ENCODE measurements around the gene CHTOP. TPM values are rescaled to one million over a fixed set of nuclear protein-coding genes. Genes with fewer than 3 reads are reported as not detected.

The CHTOP gene
- total and polyA plus RNA-seq, 2 of the 13 experiments (the other 11 are each of a cell fraction or from before 2014, with no cell fraction given), result 38.0 to 51.9 TPM

DNA sequence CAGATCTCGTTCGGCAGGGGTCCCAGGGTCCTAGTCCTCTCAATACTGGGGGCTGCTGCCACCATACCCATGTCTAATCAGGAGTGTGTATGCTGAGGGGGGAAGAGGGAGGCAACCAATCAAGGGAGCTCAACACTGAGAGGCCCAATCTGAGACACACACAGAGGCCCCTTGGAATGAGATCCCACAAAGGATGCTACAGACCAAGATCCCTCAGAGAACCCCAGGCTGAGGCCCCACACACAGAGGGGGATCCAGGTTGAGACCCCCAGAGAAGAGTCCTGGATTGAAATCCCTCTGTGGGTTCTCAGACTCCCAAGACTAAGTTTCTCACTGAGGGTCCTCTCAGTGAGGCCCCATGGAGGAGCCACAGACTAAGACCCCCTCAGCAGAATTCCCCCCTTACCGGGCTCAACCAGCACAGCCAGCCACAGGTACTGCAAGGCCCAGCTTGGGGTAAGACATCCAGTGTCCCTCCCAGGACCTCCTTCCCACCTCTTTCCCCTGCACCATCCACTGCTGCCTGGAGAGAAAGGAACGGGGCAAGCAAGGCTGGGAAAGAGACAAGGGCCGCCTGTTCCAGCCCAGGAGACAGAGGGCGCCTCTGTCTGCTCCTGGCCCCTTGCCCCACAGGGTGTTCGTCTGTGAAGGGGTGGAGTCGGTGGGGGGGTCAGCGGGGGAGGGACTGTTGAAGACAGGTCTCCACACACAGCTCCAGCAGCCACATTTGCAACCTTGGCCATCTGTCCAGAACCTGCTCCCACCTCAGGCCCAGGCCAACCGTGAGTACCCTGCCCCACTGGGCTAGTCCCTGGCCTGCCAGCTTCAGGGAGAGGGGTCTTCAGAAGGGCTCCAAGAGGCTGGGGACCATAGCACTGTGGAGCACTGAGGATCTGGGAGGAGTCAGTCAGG lies 5.9 kb upstream of the CHTOP start, which contains the start of gene S100A1 (continued):
- no peak for TF ChIP-seq ZNF333 (CRISPR knock-in tag; IDR thresholded peaks at IDR 0.05; ENCODE audit: borderline replicate concordance)
- TF ChIP-seq ZNF556 (CRISPR knock-in tag; IDR thresholded peaks at IDR 0.05; ENCODE audit: borderline replicate concordance), result no peak
- TF ChIP-seq CBX2 (IDR thresholded peaks at IDR 0.05; ENCODE audit: low read depth, low read length), result no peak
- TF ChIP-seq CBX2 (CRISPR knock-in tag; IDR thresholded peaks at IDR 0.05; ENCODE audit: low read depth), result no peak
- TF ChIP-seq KLF11 (CRISPR knock-in tag; IDR thresholded peaks at IDR 0.05), result no peak
- no peak for TF ChIP-seq SOX5 (CRISPR knock-in tag; IDR thresholded peaks at IDR 0.05; ENCODE audit: borderline replicate concordance)
- TF ChIP-seq ZNF335 (CRISPR knock-in tag; IDR thresholded peaks at IDR 0.05), result no peak
- peak; percentile 29; the same call in 1 of the 2 replicates for TF ChIP-seq KAT8 (CRISPR knock-in tag; IDR thresholded peaks at IDR 0.05)
- TF ChIP-seq ZNF3 (CRISPR knock-in tag; IDR thresholded peaks at IDR 0.05), result no peak
- 0 out of 2 replicates have a peak, but pooled peaks have one; percentile 39 for TF ChIP-seq SP2 (CRISPR knock-in tag; IDR thresholded peaks at IDR 0.05)
- no peak for TF ChIP-seq FOXP1 (IDR thresholded peaks at IDR 0.05)
- TF ChIP-seq FOXP1 (CRISPR knock-in tag; IDR thresholded peaks at IDR 0.05), result no peak
- peak; percentile 57 for TF ChIP-seq HDAC1 (CRISPR knock-in tag; IDR thresholded peaks at IDR 0.05)
- 0 out of 2 replicates have a peak, but pooled peaks have one; percentile 11 for TF ChIP-seq KDM3A (CRISPR knock-in tag; IDR thresholded peaks at IDR 0.05; ENCODE audit: low read depth)
- TF ChIP-seq, protein P1, sequence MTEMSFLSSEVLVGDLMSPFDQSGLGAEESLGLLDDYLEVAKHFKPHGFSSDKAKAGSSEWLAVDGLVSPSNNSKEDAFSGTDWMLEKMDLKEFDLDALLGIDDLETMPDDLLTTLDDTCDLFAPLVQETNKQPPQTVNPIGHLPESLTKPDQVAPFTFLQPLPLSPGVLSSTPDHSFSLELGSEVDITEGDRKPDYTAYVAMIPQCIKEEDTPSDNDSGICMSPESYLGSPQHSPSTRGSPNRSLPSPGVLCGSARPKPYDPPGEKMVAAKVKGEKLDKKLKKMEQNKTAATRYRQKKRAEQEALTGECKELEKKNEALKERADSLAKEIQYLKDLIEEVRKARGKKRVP (CRISPR knock-in tag; IDR thresholded peaks at IDR 0.05), result no peak
- TF ChIP-seq NFYC (CRISPR knock-in tag; IDR thresholded peaks at IDR 0.05), result no peak
- peak; percentile 69 for TF ChIP-seq POLR2G (IDR thresholded peaks at IDR 0.05; ENCODE audit: low read depth, low read length)
- TF ChIP-seq, protein P2, sequence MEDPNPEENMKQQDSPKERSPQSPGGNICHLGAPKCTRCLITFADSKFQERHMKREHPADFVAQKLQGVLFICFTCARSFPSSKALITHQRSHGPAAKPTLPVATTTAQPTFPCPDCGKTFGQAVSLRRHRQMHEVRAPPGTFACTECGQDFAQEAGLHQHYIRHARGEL (CRISPR knock-in tag; IDR thresholded peaks at IDR 0.05), result 0 out of 2 replicates have a peak, but pooled peaks have one; percentile 66
- no peak for TF ChIP-seq EHMT2 (IDR thresholded peaks at IDR 0.05; ENCODE audit: borderline replicate concordance, low read depth, low read length)
- TF ChIP-seq ONECUT2 (CRISPR knock-in tag; IDR thresholded peaks at IDR 0.05), result no peak
- TF ChIP-seq, protein P3, sequence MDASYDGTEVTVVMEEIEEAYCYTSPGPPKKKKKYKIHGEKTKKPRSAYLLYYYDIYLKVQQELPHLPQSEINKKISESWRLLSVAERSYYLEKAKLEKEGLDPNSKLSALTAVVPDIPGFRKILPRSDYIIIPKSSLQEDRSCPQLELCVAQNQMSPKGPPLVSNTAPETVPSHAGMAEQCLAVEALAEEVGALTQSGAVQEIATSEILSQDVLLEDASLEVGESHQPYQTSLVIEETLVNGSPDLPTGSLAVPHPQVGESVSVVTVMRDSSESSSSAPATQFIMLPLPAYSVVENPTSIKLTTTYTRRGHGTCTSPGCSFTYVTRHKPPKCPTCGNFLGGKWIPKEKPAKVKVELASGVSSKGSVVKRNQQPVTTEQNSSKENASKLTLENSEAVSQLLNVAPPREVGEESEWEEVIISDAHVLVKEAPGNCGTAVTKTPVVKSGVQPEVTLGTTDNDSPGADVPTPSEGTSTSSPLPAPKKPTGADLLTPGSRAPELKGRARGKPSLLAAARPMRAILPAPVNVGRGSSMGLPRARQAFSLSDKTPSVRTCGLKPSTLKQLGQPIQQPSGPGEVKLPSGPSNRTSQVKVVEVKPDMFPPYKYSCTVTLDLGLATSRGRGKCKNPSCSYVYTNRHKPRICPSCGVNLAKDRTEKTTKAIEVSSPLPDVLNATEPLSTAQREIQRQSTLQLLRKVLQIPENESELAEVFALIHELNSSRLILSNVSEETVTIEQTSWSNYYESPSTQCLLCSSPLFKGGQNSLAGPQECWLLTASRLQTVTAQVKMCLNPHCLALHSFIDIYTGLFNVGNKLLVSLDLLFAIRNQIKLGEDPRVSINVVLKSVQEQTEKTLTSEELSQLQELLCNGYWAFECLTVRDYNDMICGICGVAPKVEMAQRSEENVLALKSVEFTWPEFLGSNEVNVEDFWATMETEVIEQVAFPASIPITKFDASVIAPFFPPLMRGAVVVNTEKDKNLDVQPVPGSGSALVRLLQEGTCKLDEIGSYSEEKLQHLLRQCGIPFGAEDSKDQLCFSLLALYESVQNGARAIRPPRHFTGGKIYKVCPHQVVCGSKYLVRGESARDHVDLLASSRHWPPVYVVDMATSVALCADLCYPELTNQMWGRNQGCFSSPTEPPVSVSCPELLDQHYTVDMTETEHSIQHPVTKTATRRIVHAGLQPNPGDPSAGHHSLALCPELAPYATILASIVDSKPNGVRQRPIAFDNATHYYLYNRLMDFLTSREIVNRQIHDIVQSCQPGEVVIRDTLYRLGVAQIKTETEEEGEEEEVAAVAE (CRISPR knock-in tag; IDR thresholded peaks at IDR 0.05; ENCODE audit: borderline replicate concordance), result no peak; the same call in 1 of the 2 replicates
- TF ChIP-seq, protein P4, sequence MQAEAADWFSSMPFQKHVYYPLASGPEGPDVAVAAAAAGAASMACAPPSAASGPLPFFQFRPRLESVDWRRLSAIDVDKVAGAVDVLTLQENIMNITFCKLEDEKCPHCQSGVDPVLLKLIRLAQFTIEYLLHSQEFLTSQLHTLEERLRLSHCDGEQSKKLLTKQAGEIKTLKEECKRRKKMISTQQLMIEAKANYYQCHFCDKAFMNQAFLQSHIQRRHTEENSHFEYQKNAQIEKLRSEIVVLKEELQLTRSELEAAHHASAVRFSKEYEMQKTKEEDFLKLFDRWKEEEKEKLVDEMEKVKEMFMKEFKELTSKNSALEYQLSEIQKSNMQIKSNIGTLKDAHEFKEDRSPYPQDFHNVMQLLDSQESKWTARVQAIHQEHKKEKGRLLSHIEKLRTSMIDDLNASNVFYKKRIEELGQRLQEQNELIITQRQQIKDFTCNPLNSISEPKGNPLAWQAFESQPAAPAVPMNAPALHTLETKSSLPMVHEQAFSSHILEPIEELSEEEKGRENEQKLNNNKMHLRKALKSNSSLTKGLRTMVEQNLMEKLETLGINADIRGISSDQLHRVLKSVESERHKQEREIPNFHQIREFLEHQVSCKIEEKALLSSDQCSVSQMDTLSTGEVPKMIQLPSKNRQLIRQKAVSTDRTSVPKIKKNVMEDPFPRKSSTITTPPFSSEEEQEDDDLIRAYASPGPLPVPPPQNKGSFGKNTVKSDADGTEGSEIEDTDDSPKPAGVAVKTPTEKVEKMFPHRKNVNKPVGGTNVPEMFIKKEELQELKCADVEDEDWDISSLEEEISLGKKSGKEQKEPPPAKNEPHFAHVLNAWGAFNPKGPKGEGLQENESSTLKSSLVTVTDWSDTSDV (CRISPR knock-in tag; IDR thresholded peaks at IDR 0.05), result no peak
- TF ChIP-seq TSC22D2 (CRISPR knock-in tag; IDR thresholded peaks at IDR 0.05; ENCODE audit: borderline replicate concordance), result peak; percentile 17; the same call in 1 of the 2 replicates

Measured in HepG2 (cell line).